Stimulated activated CD4-positive, alpha-beta T cell treated with anti-CD3 and anti-CD28 coated beads, TNF-alpha, amount 100 ng/mL, for 4 hours (primary cell): ENCODE measurements around the gene MKLN1.
"Not testable (repeated sequence)": the region's sequence is repeated elsewhere in the genome, so short reads cannot be mapped to it uniquely, and the experiment has no call there.

ENCODE experiments used
- DNase-seq, 3 experiments: peaks; one replicate each; pipeline ENCODE4 v3.0.0-alpha.2; 2020; ENCODE audit warnings: low read depth in 3 of 3

Gene MKLN1

GRCh38 chr7:131501422-131501821 is 173.7 kb downstream of the MKLN1 start:
- DNase-seq = peak in 1 of 3 experiments; percentile 7

DNA sequence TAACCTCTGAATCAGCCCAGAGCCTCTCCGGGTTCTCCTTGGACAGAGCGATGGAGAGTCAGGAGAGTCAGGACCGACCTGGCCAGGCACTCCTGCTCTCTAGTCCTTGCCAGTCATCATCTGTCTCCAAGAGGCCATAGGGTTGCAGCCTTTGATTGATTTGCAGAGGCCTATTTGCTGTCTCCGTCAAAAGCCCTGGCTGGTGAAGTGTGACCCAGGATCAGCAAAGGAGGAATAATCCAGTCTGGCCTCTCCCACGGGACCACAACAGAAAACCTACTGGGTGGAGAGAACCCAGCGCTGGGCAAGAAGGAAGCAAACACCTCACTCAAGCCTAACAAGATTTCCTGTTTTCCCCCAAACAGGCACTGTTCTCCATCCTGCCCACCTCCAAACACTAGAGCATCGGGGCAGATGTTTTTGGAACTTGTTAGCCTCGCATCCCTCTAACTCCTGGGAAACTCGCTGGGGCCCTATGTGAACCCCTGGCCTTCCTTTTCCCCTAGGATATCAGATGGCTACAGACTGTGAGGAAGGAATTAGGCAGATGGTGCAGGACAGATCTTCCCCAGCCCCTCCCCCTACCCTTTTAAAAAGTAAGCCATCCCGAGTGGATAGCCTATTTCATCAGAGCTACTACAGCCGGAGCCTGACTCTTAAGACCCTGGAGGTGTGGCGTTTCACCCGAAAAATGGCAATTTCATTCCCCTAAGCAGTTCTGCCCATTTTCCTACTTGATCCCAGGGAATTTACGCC is 174.4 kb downstream of the MKLN1 start:
- DNase-seq = no peak

GRCh38 chr7:131502810-131503508 is 175.3 kb downstream of the MKLN1 start:
- no peak for DNase-seq

DNA sequence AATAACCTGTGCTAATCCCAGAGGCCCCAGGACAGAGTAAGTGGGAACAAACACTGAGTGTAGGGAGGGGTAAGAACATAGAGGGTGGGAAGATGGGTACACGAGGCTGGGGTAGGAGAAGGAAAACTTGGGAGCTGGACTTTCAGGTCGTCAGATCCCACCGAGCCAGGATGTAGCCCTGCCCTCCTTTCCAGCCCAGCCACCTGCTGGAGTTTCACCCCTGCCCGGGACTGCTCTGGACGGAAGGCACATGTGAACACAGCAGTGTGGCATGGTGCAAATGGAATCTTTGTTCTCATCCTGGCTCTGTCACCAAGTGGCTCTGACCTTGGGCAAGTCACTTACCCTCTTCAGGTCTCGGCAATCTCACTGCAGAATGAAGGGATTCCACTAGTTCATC is 176.0 kb downstream of the MKLN1 start:
- no peak for DNase-seq

- no peak for DNase-seq
These were observed 176.7 kb downstream of the MKLN1 start for GRCh38 chr7:131504157-131504899.

DNA sequence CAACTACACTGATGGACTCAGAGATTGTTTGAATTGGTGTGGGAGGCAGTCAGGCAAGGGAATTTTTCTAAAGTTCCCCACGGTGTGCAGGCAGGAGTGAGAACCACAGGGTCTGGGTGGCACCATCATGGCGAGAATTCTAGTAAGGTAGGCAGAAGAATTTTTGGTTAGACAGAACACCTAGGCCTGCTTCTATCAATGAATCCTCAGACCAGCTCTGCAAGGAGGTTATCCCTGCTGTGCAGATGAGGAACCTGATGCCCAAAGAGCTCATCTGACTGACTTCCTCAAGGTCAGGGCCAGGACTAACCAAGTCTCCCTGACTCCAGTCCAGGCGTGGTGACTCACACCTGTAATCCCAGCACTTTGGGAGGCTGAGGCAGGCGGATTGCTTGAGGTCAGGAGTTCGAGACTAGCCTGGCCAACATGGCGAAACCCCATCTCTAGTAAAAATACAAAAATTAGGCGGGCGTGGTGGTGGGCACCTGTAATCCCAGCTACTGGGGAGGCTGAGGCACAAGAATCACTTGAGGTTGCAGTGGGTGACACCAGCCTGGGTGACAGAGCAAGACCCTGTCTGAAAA is 177.5 kb downstream of the MKLN1 start:
- DNase-seq = not testable (repeated sequence)

- DNase-seq = no peak
These were observed 178.2 kb downstream of the MKLN1 start for GRCh38 chr7:131505636-131506557.

- no peak for DNase-seq
These were observed 178.9 kb downstream of the MKLN1 start for GRCh38 chr7:131506597-131506996.

- DNase-seq = peak; percentile 54 to 66 (median 63)
These were observed 180.1 kb downstream of the MKLN1 start for GRCh38 chr7:131507592-131508331.

GRCh38 chr7:131508754-131509486 is 181.2 kb downstream of the MKLN1 start:
- DNase-seq = no peak

- DNase-seq = no peak
These were observed 182.1 kb downstream of the MKLN1 start for GRCh38 chr7:131509781-131510180.

DNA sequence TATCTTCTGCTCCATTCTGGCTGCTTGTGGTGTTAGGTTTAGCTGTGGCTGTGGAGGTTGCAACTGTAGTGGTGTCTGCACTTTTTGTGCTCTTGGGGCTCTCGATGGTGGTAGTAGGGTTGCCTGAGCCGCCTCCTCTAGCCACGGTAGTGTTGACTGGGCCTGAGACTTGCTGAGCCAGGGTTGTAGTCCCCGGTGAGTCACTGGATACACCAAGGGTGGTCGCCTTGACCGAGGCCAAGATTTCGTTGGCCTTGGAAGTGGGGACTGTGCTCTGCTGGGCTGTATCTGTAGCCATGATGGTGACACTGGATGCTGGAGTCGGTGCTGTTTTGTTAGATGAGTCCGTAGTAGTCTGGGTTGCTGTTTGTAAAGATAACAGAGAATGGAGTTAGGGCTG is 183.4 kb downstream of the MKLN1 start:
- DNase-seq = no peak

DNA sequence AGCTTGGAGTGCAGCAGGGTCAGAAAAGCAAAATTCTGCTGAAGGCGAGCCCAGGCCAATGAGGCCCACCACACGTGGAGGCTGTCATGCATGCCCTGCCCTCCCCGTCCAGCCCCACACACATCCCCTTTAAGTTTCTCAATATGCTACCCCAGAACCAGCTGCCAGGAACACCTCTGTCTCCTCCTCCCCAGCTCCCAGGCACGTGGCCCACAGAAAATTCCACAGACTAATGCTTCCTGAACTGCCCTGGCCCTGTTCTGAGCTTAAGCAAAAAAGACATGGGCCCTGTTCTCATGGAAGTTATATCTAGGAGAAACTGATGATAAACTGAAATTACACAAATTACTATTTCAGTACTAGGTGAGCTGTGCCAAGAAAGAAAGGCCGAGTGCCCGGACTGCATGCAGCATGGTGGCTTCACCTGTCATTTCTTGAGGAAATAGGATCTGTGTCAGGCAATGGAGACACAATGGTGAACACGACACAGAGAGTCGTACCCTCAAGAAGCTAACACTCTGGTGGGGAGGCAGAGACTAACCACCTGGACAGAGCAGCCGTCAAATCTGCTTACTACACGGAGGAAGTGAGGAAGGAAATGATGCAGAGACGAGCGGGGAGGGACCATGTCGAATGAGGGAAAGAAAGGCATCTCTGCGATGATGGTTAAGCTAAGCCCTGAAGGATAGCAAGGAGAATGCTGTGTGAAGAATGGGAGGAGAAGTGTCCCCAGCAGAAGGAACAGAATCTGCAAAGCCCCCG is 184.3 kb downstream of the MKLN1 start:
- DNase-seq = no peak

GRCh38 chr7:131513245-131514061 is 185.8 kb downstream of the MKLN1 start:
- DNase-seq = peak; percentile 57 to 62 (median 62)

- DNase-seq = not testable (repeated sequence)
These were observed 187.8 kb downstream of the MKLN1 start for GRCh38 chr7:131515471-131515870.

DNA sequence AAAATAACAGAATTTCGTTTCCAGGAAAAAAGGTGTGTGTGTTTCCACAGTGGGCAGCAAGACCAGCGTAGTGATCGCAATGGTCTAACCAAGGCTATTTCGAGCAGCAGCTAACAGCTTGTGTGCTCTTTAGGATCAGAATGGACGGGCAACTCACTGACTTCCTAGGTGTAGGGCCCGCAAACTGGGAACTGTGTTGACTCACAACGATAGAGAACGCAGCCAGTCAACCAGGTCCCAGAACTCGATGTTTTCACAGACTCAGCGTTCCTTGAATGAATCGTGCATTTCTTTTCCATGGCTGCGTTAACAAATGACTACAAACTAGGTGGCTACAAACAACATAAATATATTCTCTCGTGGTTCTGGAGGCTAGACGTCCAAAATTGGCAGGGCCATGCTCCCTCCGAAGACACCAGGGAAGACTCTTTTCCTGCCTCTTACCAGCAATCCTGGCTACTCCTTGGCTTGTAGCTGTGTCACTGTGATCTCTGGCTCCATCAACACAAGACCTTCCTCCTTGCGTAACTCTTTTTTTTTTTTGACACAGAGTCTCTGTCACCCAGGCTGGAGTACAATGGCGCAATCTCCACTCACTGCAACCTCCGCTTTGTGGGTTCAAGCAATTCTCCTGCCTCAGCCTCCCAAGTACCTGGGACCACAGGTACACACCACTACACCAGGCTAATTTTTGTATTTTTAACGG is 189.7 kb downstream of the MKLN1 start:
- DNase-seq = no peak

DNA sequence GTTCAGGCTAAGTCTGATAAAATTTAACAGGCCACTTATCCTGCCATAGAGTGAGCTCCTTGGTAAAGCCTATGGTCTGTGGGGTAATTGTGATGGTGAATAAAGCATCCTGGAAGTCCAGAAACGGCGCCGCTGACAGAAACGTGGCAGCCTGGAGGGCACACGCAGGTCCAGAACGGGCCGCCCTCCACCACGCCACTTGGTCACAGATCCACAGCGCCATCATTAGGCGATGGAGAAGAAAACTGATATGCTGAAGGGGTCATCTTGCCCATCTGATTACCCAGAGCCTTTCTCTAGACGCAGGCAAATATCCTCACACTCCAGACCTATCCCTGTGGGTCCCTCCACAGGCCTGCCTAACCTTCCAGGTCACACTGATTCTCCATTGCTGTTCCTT is 190.9 kb downstream of the MKLN1 start:
- DNase-seq = no peak
